NCI-H2107 treated with DMSO at 0.1 percent for 48 hours (cell line): ENCODE results near the gene HOXD4.

Source experiments
- DNase-seq: peaks from one replicate; lab custom pipeline; 2025; ENCODE audit not compliant: unreplicated experiment; lab: John Stamatoyannopoulos, UW

HOXD4 gene

GRCh38 chr2:176156807-176157498 is 5.6 kb downstream of the HOXD4 start, which contains the start of gene HOXD3:
HOXD3 (plus strand) TSS chr2:176157307; CDS start chr2:176169115, 11,808 bp downstream.
- no peak for DNase-seq

DNA sequence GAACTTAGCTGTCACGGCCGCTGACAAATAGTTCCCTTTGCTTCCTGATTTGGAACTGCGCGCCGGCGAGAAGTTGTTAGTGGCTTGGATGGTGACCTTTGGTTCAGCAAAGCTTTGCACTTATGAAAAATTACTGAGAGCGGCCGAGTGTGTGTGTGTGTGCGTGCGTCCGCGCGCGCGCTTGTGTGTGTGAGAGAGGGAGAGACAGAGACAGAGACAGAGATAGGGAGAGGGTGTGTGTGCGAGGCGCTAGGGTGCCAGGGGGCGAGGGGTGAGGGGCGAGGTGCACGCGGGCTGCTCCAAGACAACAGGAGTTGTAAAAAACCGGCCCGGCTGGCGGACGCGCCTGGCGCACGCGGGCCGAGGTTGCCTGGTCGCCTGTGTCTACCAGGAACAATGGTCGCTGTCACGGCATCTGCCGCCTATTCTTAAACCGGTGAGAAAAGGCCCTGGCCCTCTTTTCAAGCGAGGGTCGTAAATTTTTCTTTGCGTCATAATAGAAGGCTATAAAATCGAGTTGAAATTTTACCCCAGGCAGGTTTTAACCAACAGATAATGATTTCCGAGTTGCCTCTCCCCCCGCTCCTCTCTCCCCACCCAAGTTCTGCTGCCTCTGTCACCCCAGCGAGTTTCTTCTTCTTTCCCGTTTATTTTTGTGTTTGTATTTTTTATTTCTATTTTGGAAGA is 6.3 kb downstream of the HOXD4 start:
- DNase-seq, result no peak

DNA sequence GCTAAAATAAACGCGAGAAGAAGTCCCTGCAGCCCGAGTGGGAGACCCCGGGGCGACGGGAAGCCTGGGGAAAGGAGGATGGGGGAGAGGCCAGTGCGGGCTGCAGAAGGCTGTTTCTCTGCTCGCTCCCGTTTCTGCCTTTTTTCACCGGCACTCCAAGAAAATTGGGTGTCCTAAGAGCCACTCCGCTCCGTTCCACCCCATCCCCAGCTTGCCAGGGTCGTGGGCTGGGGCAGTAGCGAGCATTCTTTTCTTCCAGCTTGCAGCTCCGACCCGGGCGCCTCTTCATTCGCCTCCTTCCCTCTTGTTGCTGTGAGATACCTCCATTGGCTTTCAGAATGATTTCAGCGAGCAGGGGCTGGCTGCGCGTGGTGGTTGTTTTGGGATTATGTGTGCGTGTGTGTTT is 6.8 kb downstream of the HOXD4 start:
- no peak for DNase-seq

DNA sequence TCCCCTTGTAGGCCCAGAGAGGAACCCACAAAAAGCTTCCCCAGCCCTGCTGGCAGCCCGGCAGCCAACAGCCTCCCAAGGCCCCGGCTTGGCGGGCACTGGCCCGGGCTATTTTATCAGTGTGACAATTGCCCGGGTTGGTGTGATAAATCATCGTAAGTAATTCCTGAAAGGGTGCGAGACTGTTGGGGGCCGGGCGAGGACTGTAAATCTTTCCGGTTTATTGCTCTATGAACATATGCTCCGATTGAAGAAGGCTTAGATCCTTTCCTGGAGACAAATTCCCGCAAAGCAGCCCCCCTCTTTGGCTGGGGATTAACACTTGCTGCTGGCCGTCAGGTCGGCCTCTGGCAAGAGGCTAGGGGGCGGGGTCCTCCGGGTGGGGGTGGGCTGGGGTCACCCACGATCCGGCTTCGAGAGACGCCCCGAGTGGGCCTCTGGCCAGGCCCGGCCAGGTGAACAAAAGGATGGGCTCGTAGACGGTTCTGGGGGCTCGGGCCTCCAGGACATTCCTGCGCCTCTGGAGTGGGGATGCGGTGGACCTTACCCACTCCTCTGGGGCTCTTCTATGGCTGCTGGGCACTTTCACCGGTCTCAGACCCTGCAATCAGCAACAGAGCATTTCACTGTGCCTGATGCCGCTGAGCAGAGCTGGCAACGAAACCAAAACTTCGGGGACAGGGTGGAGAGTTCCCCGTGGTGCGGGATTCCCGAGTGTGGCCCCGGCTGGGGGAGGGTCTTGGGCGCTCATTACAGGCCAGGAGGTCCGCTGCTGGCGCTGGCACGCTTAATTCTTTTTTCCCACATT is 7.7 kb downstream of the HOXD4 start:
- DNase-seq, result no peak

DNA sequence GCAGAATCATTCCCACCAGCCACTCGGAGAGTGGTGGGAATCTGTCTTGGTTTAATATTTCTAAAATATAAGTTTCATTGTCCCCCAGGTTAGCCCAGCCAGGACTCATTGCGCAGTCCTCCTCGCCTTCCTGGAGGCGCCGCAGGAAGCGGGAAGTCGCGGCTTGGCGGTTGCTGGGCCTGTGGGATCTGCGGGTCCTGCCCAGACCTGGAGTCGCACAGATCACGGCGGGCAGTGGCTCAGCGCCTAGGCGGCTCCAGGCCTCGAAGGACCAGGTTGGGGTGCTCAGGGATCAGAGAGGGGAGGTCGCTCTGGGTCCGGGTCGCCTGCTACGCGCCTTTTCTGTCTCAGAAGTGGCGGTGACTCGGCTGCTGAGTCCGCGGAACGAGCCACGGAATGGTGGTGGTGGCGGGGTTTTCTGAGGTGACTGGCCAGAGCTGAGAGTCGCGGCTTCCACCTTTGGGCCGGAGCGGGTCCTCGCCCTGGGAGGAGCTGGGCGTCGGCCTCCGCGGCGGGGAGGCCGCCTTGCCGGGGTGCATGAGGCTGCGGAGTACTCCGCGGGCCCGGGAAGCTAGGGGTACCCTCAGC is 8.4 kb downstream of the HOXD4 start:
- no peak for DNase-seq

- no peak for DNase-seq
These were observed 9.1 kb downstream of the HOXD4 start for GRCh38 chr2:176160251-176160985.

DNA sequence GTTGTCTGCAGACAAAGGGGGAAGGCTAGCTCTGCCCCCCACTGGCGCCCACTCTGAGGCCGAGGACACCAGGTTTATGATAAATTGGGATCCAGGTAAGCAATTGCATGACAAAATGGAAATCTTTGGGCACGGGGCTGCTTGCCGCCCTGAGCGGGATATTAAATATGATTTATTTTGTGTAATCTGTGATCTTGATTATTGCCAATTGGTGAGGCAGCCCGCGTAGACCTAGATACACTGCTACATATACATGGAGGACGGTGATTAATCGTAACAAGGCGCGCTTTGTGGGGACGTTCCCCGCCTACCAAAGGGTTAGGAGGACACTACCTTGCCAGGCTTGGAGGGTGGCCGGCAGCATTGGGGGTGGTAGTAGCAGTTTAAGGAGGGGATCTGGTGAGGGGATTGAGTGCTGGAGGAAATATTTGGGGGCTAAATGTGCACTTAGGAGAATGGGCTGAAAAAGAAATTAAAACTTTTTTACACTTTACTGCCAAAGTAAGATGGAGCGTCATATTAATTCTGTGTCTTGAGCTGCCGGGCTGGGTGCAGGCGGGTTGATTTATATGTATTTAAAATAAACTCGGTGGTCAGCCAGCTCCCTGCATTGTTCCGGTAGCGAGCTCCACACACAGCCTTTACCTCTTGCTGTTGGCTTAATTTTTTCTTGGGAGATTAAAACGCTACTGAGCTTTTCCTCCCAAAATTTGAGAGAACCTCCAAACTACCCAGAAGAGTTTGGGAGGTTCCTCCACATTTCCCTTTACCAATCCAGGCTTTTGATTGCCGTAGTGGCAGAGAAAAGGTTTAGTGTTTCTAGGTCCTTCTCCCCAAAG is 9.9 kb downstream of the HOXD4 start:
- DNase-seq, result no peak

DNA sequence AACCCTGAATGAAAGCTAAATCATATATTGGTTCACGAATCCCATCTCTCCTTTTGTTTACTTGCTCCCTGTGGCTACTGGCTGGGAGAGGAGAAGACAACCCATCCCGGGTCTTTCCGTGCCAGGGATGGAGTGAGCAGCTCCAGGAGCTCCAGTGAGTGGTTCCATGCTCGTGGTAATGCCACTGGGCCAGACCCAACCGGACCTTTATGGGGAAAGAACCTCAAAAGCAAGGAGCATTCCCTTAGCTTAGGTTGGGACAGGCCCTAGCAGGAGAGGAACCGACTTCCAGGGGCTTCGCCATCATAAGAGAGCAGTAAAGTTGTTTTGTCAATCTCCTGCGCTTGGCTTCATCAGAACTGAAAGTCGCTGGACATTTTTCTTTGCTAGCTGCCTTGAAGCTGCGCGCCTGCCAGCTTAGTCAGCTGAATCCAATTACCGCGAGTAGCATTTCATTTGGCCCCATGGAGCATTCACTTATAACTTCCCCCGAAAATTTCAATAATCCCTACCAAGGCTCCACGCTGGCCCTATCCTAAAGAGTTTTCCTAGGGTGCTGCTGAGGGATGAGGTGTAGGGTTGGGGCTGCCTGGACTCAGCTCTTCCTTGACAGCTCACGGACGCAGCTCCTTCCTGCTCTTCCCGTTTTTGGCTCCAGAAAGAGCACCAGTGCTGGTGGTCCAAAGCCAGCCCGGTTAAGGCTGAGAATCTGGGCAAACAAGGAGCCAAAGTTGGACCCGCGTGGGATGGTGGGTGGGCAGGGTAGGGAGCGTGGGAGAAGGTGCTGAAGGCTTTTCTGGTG is 10.7 kb downstream of the HOXD4 start:
- no peak for DNase-seq

- no peak for DNase-seq
These were observed 11.7 kb downstream of the HOXD4 start for GRCh38 chr2:176162911-176163671.

- no peak for DNase-seq
These were observed 12.3 kb downstream of the HOXD4 start for GRCh38 chr2:176163672-176164056.

- no peak for DNase-seq
These were observed 12.9 kb downstream of the HOXD4 start for GRCh38 chr2:176164201-176164600.

GRCh38 chr2:176164611-176165369 is 13.4 kb downstream of the HOXD4 start:
- no peak for DNase-seq

DNA sequence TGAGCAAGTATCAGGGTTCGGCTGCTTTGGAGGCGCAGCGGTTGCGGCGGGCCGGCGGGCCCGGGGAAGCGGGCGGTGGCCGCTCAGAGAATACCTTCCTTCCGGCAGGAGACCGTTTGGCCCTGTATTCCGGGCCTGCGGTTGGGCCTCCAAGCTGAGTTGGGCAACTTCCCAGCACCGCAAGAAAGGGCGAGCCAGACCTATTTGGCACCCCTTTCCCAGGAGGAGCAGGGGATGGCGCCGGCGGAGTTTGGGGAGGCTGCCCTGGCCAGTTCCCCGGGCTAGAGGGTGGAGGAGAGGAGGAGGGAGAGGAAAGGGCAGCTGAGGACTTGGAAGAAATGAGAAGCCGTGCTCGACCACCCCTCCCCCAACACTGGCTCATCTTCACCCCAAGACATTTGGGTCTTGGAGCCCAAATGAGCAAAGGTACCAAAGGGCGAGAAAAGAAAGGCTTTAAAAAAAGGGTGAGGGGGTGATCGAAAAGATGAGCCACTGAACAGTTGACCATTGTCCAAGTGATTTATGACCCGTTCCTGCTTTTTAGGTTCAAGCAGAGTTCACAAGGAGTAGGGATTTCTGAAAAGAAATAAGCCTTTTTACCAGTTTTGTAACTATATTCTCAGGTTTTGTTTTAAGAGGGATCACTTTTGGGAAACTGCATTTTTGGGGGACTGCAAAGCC is 14.2 kb downstream of the HOXD4 start:
- no peak for DNase-seq

GRCh38 chr2:176166272-176166671 is 14.9 kb downstream of the HOXD4 start:
- DNase-seq, result no peak

DNA sequence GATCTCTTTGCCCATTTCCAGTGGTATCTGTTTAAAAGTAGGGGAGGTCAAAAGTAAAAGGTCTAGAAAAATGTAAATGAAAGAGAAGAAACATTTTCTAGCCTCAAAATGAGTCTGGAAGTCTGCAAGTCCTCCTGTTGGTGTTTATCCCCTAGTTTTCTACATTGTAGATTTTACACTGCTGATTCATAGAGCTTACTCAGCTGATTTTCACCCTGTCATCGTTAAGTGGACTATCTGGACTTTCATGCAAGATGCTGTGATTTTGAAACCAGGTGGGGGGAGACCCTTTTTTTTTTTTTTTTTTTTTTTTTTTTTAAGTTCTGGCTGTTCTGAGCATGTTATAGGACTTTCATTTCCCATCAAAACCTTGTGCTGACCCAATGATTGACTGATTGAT is 16.0 kb downstream of the HOXD4 start:
- DNase-seq, result no peak

DNA sequence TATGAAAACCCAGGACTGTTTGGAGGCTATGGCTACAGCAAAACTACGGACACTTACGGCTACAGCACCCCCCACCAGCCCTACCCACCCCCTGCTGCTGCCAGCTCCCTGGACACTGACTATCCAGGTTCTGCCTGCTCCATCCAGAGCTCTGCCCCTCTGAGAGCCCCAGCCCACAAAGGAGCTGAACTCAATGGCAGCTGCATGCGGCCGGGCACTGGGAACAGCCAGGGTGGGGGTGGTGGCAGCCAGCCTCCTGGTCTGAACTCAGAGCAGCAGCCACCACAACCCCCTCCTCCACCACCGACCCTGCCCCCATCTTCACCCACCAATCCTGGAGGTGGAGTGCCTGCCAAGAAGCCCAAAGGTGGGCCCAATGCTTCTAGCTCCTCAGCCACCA is 17.8 kb downstream of the HOXD4 start:
- no peak for DNase-seq

- DNase-seq, result no peak
These were observed 18.4 kb downstream of the HOXD4 start for GRCh38 chr2:176169711-176170110.
